GM12878 (cell line): ENCODE measurements around the gene FFAR1. TPM values are rescaled to one million over a fixed set of nuclear protein-coding genes. Genes with fewer than 3 reads are reported as not detected.
A peak's percentile ranks its signal among the peaks of the same experiment; 100 is the strongest.

Source experiments
- ATAC-seq: fragments of 200-7000 bp; cut with Tn5 transposase; 3 replicates; pipeline ENCODE4 v1.9.1; 2020; ENCODE audit warnings: mild to moderate bottlenecking, moderate library complexity
- BruUV-seq: library from RNA; stranded (reverse); fragments of 400-500 nt; replicated peaks from 2 replicates; lab custom pipeline; 2021; lab: Mats Ljungman, UMichigan
- CTCF ChIA-PET: fragments of 300-600 bp; sonication (Branson Sonifier 250); formaldehyde crosslinking; extraction: SDS; loops from one replicate; lab custom pipeline; 2021; ENCODE audit warnings: inconsistent platforms; lab: Yijun Ruan, JAX
- POLR2A ChIA-PET: fragments of 350-600 bp; formaldehyde crosslinking; extraction: SDS; loops from one replicate; lab custom pipeline; 2021; ENCODE audit warnings: inconsistent platforms; lab: Charles Lee
- RAD21 ChIA-PET: fragments of 300-600 bp; sonication (Branson Sonifier 250); formaldehyde crosslinking; loops from one replicate; lab custom pipeline; 2023; ENCODE audit warnings: antibody characterized with exemption; ENCODE audit not compliant: unreplicated experiment; lab: Charles Lee
- SMC1A ChIA-PET: fragments of 300-600 bp; sonication (Branson Sonifier 250); formaldehyde crosslinking; loops from one replicate; lab custom pipeline; 2023; ENCODE audit not compliant: unreplicated experiment, uncharacterized antibody; lab: Charles Lee
- DNase-seq: peaks from one replicate; pipeline ENCODE4 v3.0.0-alpha.2; 2011; ENCODE audit warnings: low read depth, low spot score
- FAIRE-seq: peaks from 3 replicates; lab custom pipeline; 2011; peaks lifted over from hg19 to GRCh38; lab: Jason Lieb, UNC
- H2AFZ ChIP-seq: 2 replicates; pipeline ENCODE4 v1.6.0; 2011; ENCODE audit warnings: low read depth, low read length, control low read depth; ENCODE audit not compliant: control insufficient read depth
- H3K27ac ChIP-seq: 2 replicates; pipeline ENCODE4 v1.5.1; 2011; ENCODE audit warnings: control low read depth; ENCODE audit not compliant: control insufficient read depth, insufficient read depth
- H3K27me3 ChIP-seq, 2 experiments: replicated peaks in 1 of 2; 2 replicates each; pipeline versions ENCODE4 v1.6.0 to v1.6.1; 2011; ENCODE audit warnings: low read length in 1 of 2; ENCODE audit not compliant: control insufficient read depth in 2 of 2, insufficient read depth in 2 of 2
- H3K36me3 ChIP-seq, 2 experiments: 2 replicates each; pipeline ENCODE4 v1.5.1; 2011; ENCODE audit warnings: low read length in 1 of 2; ENCODE audit not compliant: control insufficient read depth in 2 of 2, insufficient read depth in 2 of 2
- H3K4me1 ChIP-seq: 2 replicates; pipeline ENCODE4 v1.6.1; 2011; ENCODE audit warnings: mild to moderate bottlenecking, low read length, moderate library complexity, mixed read lengths; ENCODE audit not compliant: control insufficient read depth, insufficient read depth
- H3K4me2 ChIP-seq: 2 replicates; pipeline ENCODE4 v1.6.0; 2011; ENCODE audit warnings: control low read depth; ENCODE audit not compliant: control insufficient read depth, insufficient read depth
- H3K4me3 ChIP-seq: fragments of 200-600 bp; sonication (generic); 2 replicates; pipeline ENCODE4 v1.5.1; 2016
- H3K79me2 ChIP-seq: 2 replicates; pipeline ENCODE4 v1.6.0; 2011; ENCODE audit warnings: low read length; ENCODE audit not compliant: control insufficient read depth, insufficient read depth
- H3K9ac ChIP-seq: 2 replicates; pipeline ENCODE4 v1.8.0; 2011; ENCODE audit warnings: low read length, control low read depth, mixed read lengths; ENCODE audit not compliant: control insufficient read depth, insufficient read depth
- H3K9me3 ChIP-seq: replicated peaks from 3 replicates; pipeline ENCODE4 v1.5.1; 2011; ENCODE audit warnings: mild to moderate bottlenecking, low read length; ENCODE audit not compliant: control insufficient read depth, insufficient read depth
- H4K20me1 ChIP-seq: 2 replicates; pipeline ENCODE4 v1.6.0; 2011; ENCODE audit not compliant: control insufficient read depth, insufficient read depth
- BCL11A ChIP-seq: IDR thresholded peaks from 2 replicates; pipeline ENCODE4 v1.6.1; 2011; ENCODE audit warnings: low read depth, low read length
- CREB1 ChIP-seq: IDR thresholded peaks from 2 replicates; pipeline ENCODE4 v1.6.1; 2012; ENCODE audit warnings: low read depth, mild to moderate bottlenecking, inconsistent platforms
- DPF2 ChIP-seq: fragments of 450-650 bp; IDR thresholded peaks from 2 replicates; pipeline ENCODE4 v1.6.1; 2017; ENCODE audit warnings: mild to moderate bottlenecking
- EGR1 ChIP-seq, 2 experiments: IDR thresholded peaks; 1 replicate in 1 of 2; 2 replicates in 1 of 2; pipeline ENCODE4 v1.6.1; 2011 to 2012; ENCODE audit warnings: low read depth in 2 of 2, low read length in 2 of 2, borderline replicate concordance in 1 of 2, mild to moderate bottlenecking in 1 of 2, moderate library complexity in 1 of 2
- ELK1 ChIP-seq: IDR thresholded peaks from 2 replicates; pipeline ENCODE4 v1.6.1; 2012; ENCODE audit warnings: low read depth, low read length, improper control_type of control experiment
- HCFC1 ChIP-seq: fragments of 150-350 bp; IDR thresholded peaks from 2 replicates; pipeline ENCODE4 v1.6.1; 2014; ENCODE audit warnings: low read length
- MEF2B ChIP-seq: fragments of 450-650 bp; IDR thresholded peaks from 2 replicates; pipeline ENCODE4 v1.6.1; 2018; ENCODE audit warnings: mild to moderate bottlenecking, moderate library complexity; ENCODE audit not compliant: partially characterized antibody, poor library complexity, severe bottlenecking
- MLLT1 ChIP-seq: fragments of 450-650 bp; IDR thresholded peaks from 2 replicates; pipeline ENCODE4 v1.6.1; 2016; ENCODE audit warnings: mild to moderate bottlenecking
- NFXL1 ChIP-seq: fragments of 450-650 bp; IDR thresholded peaks from 2 replicates; pipeline ENCODE4 v1.6.1; 2017; ENCODE audit warnings: antibody characterized with exemption, mild to moderate bottlenecking, borderline replicate concordance
- PAX5 ChIP-seq: IDR thresholded peaks from 2 replicates; pipeline ENCODE4 v1.6.1; 2011; ENCODE audit warnings: low read depth, low read length, borderline replicate concordance
- POLR2A ChIP-seq: IDR thresholded peaks from 2 replicates; pipeline ENCODE4 v1.6.1; 2011; ENCODE audit warnings: low read depth, mild to moderate bottlenecking, low read length
- POLR2AphosphoS2 ChIP-seq: IDR thresholded peaks from 2 replicates; pipeline ENCODE4 v1.6.1; 2011; ENCODE audit warnings: low read depth, mild to moderate bottlenecking, low read length, improper control_type of control experiment, moderate library complexity
- POLR2AphosphoS5 ChIP-seq: IDR thresholded peaks from 2 replicates; pipeline ENCODE4 v1.6.1; 2011; ENCODE audit warnings: mild to moderate bottlenecking, low read length, inconsistent platforms
- RAD21 ChIP-seq: IDR thresholded peaks from 2 replicates; pipeline ENCODE4 v1.6.1; 2011; ENCODE audit warnings: mild to moderate bottlenecking, low read depth, low read length, moderate library complexity; ENCODE audit not compliant: insufficient read depth
- ZNF687 ChIP-seq: fragments of 450-650 bp; IDR thresholded peaks from 2 replicates; pipeline ENCODE4 v1.6.1; 2017; ENCODE audit warnings: mild to moderate bottlenecking, moderate library complexity
- WGBS: methylation state at CpG from one replicate; pipeline ENCODE4 v1.1.6; 2016; ENCODE audit warnings: low lambda C conversion rate; ENCODE audit not compliant: insufficient replicate concordance, insufficient coverage; ENCODE audit errors: missing lambda C conversion rate; 5-methylcytosine and 5-hydroxymethylcytosine counted together
- in situ Hi-C: fragments of 300-500 bp; cut with MboI; formaldehyde crosslinking; loops from 9 replicates; pipeline ENCODE4 v1.14.3; 2018; ENCODE audit warnings: mixed read lengths
- intact Hi-C: fragments of 100-400 bp; cut with micrococcal nuclease; formaldehyde crosslinking; loops from one replicate; pipeline ENCODE4 v1.14.2; 2022; ENCODE audit not compliant: unreplicated experiment
- polyA plus RNA-seq, 11 experiments: library from polyadenylated mRNA; depleted of rRNA in 4 of 11; unstranded in 6 of 11; stranded (reverse) in 5 of 11; fragments of >200 nt; fragmentation: Nextera tagmentation in 4 of 11; fragmentation: Illumina TruSeq in 1 of 11; extraction: Ambion mirVana in 4 of 11; extraction: Trizol in 1 of 11; gene quantifications; 1 replicate in 1 of 11; 2 replicates in 10 of 11; pipeline versions ENCODE4 v1.2.1 to v1.2.3, GENCODE V29; 2011 to 2016; ENCODE audit warnings: inconsistent platforms in 2 of 11, missing spikeins in 2 of 11, low read depth in 1 of 11
- total RNA-seq, 4 experiments: library from RNA; depleted of rRNA in 3 of 4; stranded (reverse); fragments of >200 nt in 3 of 4; fragmentation: Illumina TruSeq in 1 of 4; extraction: Trizol in 1 of 4; gene quantifications; 2 replicates each; pipeline versions ENCODE4 v1.2.1 to v1.2.3, GENCODE V29; 2013 to 2021

The FFAR1 gene
- total and polyA plus RNA-seq, 10 of the 15 experiments (the other 5 are each of a cell fraction or from before 2014, with no cell fraction given) = 0.05 to 0.62 (median 0.14) TPM; not detected in 2

GRCh38 chr19:35331551-35332214, 16.0 kb upstream of the FFAR1 start (continued):
- TF ChIP-seq ZNF687 = peak; percentile 59; the same call in 1 of the 2 replicates
- peak; percentile 73 for TF ChIP-seq POLR2A
- TF ChIP-seq PAX5 = 0 out of 2 replicates have a peak, but pooled peaks have one; percentile 19
- no peak for TF ChIP-seq NFXL1
- 0 out of 2 replicates have a peak, but pooled peaks have one; percentile 21 for TF ChIP-seq POLR2AphosphoS2
- TF ChIP-seq POLR2AphosphoS5 = peak; percentile 47; the same call in 1 of the 2 replicates

GRCh38 chr19:35332817-35333216, 14.9 kb upstream of the FFAR1 start:
- peak overlapping the region; percentile 72 for H3K4me3 ChIP-seq
- in situ Hi-C loops = loop anchor here (10.0 kb wide), 1 partner anchor 572 kb away; the partner anchor contains the start of genes HCST, NFKBID and TYROBP
- peaks cover 72% of the 10 kb centered on the region for H3K79me2 ChIP-seq
- no peaks in the 10 kb centered on the region for H3K27me3 ChIP-seq
- POLR2A ChIA-PET = interaction anchor here (0.8 to 7.2 kb wide), 22 partner anchors 9 to 311 kb away, joined by 3 to 135 read pairs (median 6); partner anchors contain the start of genes FFAR1 and HAMP
- H3K4me2 ChIP-seq = peak overlapping the region; percentile 97
- DNase-seq (no peak), ATAC-seq (peak; percentile 47), FAIRE-seq (no peak)
- peak overlapping the region; percentile 82 for H3K9ac ChIP-seq
- H3K27ac ChIP-seq = peak overlapping the region; percentile 93
- peaks cover 8 to 11% of the 10 kb centered on the region in 2 experiments; a peak in 3 of 4 replicates for H3K36me3 ChIP-seq
- intact Hi-C loops = no loop called here
- SMC1A ChIA-PET = interaction anchor here (0.7 to 9.8 kb wide), 18 partner anchors 12 to 209 kb away, joined by 3 to 152 read pairs (median 5); partner anchors contain the start of gene FFAR1
- CTCF ChIA-PET = interaction anchor here (0.7 to 6.5 kb wide), 12 partner anchors 9 to 162 kb away, joined by 3 to 61 read pairs (median 5); partner anchors contain the start of gene FFAR1
- RAD21 ChIA-PET = interaction anchor here (1.0 to 9.4 kb wide), 16 partner anchors 8 to 176 kb away, joined by 3 to 127 read pairs (median 6); partner anchors contain the start of gene FFAR1
- peaks cover 51% of the 10 kb centered on the region for H3K4me1 ChIP-seq
- WGBS = 0% methylated on average over 12 of the region's 12 CpGs
- H3K9me3 ChIP-seq = no peaks in the 10 kb centered on the region
- H4K20me1 ChIP-seq = no peaks in the 10 kb centered on the region
- peak overlapping the region; percentile 37 for H2AFZ ChIP-seq
- no TSS peak for BruUV-seq
- TF ChIP-seq RAD21 (peak; percentile 17; the same call in 1 of the 2 replicates), MEF2B (no peak), HCFC1 (no peak), ELK1 (no peak), EGR1 (IDR thresholded peaks at IDR 0.05; ENCODE audit: borderline replicate concordance in 1 of 2, low read depth in 2 of 2, low read length in 2 of 2) (peak in 1 of 2 experiments; percentile 59; a peak in 1 of 3 replicates), DPF2 (peak; percentile 29; the same call in 1 of the 2 replicates), BCL11A (no peak), CREB1 (peak; percentile 41; the same call in 1 of the 2 replicates), MLLT1 (0 out of 2 replicates have a peak, but pooled peaks have one; percentile 62)
